ENCODE results near the gene FHIT.

DNA sequence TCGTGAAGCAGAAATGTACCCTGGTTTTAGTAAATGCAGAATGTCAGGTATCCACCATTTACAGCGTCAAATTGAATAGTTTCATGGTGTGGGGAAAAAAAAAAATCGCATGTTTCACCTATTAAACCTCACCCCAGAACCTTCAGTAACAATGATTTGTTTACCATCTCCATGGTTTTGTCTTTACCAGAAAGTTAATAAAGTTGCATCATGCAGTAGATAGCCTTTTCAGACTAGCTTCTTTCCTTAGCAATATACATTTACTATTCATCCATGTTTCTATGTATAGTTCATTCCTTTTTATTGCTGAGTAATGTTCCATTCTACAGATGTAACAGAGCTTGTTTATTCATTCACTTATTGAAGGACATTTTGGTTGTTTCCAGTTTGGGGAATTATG, 1066.1 kb downstream of the FHIT start:
- TF ChIP-seq POLR2A (IDR thresholded peaks at IDR 0.05; ENCODE audit: low read depth) = no peak
- TF ChIP-seq, protein P1, sequence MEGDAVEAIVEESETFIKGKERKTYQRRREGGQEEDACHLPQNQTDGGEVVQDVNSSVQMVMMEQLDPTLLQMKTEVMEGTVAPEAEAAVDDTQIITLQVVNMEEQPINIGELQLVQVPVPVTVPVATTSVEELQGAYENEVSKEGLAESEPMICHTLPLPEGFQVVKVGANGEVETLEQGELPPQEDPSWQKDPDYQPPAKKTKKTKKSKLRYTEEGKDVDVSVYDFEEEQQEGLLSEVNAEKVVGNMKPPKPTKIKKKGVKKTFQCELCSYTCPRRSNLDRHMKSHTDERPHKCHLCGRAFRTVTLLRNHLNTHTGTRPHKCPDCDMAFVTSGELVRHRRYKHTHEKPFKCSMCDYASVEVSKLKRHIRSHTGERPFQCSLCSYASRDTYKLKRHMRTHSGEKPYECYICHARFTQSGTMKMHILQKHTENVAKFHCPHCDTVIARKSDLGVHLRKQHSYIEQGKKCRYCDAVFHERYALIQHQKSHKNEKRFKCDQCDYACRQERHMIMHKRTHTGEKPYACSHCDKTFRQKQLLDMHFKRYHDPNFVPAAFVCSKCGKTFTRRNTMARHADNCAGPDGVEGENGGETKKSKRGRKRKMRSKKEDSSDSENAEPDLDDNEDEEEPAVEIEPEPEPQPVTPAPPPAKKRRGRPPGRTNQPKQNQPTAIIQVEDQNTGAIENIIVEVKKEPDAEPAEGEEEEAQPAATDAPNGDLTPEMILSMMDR (IDR thresholded peaks at IDR 0.05) = no peak
- no peak for TF ChIP-seq EP300 (IDR thresholded peaks at IDR 0.05)

Measured in esophagus muscularis mucosa (tissue), 4 donors.